Central memory CD4-positive, alpha-beta T cell (primary cell): ENCODE data around the gene GALNT18.

Experiments used
- DNase-seq: peaks from one replicate; pipeline ENCODE4 v3.0.0; 2022

Gene GALNT18

DNA sequence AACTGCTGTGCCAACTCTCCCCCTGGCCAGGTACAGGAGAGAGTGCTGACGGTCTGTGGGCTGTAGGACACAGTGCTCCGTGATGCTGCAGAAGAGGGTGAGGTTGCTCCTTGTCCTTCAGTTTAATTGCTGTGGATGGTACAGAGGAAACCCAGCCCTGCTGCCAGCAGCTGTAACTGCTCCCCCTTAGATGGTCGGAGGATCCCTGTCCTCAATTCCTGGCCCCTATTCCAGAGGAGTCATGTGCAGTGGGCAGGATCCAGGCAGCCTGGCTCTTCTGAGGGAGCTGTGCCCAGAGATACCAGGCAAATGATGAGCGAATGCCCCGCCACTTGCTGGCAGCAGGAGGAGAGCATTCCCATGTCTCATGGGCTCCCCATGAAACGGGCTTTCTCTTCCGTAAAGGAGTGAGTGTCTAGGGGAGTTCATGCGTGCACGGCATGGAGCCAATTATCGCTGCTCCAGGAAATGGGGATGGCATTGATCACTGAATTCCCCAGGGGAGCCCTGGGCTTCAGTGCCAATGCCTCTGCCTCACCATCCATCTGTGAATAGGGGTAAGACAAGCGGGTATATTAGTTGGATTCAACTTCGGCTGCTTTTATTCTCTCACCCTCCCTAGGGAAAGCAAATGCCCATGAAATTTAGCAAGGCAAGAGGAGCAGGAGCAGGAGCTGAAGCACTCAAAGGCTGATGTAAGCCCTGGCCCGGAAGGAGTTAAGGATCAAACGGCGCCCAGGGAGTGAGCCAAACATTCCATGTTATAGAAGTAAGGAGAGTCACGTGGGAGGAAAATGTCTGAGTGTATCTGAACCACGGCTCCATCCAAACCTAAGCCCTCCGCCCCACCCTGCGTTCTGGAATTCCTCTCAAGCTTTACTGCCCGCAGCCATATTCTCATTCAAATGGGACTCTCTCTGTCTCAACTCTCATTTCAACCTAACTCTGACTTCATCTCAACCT lies 217.8 kb downstream of the GALNT18 start:
- no peak for DNase-seq

DNA sequence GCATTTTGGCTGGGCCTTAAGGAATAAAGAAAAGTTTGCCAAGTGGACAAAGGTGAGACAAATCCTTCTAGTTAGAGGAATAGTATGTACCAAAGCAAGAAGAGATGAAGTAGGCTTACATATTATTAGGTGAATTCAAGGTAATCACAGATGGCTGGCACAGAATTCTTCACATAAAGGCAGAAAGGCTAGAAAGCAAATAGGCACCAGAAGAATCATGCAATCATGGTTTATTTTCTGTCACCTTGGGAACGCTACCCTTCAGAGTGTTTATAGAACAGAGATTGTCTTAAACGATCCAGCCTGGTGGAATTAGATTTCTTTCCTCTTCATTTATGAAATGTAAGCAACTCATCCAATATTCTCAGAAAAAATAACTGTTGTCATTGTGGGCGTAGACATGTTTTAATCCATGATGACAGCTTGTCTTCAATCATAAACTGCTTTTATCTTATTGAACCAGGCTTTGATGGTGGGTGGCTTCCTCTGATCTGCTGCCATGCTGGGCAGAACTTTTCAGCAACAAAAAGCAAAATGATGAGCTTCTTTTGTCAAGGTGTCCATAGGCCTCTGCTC lies 219.8 kb downstream of the GALNT18 start:
- DNase-seq: no peak

DNA sequence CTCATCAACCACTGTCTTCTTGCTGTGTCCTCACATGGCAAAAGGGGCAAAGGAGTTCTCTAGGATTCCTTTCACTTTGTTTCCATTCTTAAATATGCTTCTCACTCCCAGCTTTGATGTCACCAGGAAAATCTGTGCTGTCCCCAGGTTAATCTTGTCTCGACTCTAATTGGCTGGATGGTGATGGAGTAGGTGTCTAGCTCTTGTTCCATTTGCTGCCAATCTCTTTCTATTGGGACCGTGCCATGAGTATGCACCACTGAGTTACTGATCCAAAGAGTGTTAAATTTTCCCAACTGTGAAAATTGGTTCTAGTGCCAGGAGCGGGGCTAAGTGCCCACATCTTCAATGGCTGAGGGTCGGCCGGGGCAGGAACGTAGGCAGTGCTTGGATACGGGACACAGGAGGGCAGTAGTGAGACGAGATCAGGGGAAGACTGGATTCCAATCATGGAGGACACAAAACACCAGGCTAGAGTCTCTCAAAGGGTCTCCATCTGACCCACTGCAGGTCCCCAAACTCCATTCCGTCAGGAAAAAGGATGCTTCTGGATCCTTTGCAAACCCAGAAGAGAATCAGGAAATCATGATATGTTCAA lies 221.1 kb downstream of the GALNT18 start:
- no peak for DNase-seq

DNA sequence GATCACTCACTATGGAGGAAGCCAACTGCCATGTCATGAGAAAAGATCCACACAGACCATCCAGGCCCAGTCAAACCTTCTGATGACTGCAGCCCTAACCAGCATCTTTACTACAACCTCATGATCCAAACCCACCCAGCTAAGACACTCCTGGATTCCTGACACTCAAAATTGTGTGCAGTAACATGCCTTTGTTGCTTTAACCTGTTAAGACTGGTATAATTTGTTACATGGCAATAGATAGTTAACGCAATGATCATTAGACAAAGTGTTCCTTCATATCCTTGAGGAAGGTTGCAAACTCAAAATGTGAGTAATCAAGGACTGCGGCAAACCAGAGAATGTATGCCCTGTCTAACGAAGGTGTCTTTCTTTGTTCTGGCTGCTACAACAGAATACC lies 221.7 kb downstream of the GALNT18 start:
- no peak for DNase-seq

DNA sequence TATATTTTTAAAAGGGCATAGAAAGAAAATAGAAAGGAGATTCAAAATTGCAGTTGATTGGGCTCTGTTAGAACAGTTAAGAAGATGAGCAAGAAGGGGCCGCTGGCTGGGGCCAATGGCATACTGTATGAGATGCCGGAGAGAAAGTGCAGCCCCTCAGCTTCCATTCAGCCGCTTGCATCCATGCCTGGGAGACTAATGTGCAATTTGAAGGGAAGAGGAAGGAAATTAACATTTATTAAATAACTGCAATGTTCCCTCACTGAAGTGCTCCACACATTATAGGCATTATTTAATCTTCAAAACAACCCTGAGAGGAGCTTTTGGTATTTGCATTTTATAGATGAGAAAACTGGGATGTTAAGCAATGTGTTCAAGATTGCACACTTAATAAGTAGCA lies 224.0 kb downstream of the GALNT18 start:
- no peak for DNase-seq

DNA sequence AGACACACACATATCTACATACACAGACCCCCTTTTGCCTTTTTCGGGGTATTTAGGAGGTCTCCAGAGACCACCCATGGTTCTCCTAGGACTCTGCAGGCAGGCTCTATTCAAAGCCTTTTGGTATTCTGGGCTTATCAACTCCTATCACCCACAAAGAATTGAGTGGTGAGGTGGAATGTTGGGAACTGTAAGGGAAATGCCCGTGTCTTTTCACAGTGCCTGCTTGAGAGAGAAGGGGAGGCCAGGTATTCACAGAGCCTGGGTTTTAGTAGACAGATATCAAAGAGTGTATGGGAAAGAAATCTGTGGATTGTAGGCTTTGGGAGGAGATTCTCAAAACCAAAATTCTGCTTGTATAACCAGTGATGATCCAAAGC lies 224.8 kb downstream of the GALNT18 start:
- no peak for DNase-seq

DNA sequence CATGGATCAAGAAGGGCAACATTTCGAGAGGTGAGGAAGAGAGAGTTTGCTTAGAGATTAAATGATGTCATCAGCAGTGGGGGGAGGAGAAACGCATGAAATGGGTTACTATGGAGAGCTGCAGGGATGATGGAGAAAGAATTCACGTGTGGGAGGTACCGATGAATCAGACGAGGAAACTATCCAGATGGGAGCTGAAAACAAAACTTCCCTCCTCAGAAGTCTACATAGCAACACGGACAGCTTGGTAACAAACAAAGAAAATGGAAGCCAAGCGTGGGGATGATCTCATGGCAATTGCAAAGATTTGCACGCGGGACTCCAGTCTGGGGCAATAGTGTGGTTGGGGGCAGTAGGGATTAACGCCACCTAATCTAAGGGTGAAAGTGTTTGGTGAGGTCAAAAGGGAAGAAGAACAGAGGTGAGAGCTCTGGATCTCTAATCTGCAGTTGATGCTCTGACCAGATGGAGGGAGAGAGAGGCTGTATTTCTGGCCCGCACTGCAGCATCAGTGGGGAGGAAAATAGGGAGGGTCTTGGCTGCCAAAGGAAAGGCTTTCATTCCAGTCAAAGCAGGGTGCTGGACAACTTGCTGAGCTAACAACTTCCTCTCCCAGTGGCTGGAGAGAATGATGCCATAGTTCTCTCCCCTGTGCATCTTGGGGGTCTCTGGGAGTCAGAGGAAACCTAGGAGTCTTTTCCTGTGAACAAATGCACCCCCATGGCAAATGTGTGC lies 225.3 kb downstream of the GALNT18 start:
- DNase-seq: no peak

DNA sequence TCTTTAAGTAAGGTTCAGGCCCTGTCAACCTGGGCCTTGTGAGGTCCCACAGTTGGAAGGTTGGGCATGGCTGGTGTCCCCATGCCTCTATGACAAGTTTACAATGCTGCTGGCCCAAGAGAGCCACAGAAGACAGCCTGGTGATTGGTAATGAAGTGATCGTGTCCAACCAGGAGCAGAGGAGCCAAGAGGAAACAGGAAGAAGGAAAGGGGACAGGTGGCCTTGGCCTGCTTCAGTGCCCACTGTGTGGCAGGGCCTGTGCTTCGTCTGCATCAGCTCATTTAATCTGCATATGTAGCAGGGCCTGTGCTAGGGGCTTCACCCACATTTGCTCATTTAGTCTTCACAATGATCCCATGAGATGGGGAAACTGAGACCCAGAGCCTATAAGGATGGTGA lies 226.7 kb downstream of the GALNT18 start:
- DNase-seq: no peak

DNA sequence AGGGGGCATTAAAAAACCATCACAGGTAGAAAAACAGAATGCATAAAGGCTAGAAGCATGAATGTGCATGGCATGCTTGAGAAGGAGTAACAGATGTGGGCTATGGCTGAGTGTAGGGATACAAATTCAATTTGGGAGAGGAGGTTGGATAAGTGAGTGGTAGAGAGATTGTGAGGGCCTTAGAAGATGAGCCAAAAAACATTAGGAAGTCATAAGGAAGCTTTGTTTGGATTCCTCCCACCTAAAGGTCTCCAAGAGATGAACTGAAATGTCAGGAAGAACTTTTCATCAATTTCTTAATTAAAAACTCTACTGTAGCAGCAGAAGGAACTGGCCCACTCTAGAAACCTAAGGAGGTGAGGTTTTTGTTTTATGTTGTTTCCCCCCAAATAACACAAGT lies 227.6 kb downstream of the GALNT18 start:
- no peak for DNase-seq

DNA sequence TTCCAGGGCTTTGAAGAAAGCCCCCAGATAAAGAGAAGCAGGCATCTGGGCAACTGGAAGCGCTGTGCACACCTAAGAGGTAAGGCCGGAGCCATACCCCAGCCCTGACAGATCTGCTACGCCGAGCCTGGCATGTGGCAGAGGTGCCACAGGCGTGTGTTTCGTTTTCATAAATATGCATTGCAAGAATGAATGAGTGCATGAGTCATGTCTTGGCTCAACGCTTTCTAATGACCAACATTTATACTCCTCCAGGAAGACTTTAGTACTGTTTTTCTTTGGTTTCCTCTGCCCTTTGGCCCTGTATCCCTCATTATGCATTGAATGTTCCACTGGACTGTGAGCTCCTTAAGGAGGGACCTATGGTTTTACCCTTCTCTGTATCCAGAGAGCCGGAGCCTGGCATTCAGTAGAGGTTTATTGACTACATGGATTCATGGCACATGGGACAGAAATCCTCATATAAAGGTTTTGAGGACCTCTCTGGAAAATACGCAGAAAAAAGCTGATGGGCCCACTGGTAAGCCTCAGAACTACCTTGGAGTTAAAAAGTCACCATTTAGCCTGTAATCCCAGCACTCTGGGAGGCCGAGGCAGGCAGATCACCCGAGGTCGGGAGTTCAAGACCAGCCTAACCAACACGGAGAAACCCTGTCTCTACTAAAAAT lies 229.9 kb downstream of the GALNT18 start:
- DNase-seq: no peak

DNA sequence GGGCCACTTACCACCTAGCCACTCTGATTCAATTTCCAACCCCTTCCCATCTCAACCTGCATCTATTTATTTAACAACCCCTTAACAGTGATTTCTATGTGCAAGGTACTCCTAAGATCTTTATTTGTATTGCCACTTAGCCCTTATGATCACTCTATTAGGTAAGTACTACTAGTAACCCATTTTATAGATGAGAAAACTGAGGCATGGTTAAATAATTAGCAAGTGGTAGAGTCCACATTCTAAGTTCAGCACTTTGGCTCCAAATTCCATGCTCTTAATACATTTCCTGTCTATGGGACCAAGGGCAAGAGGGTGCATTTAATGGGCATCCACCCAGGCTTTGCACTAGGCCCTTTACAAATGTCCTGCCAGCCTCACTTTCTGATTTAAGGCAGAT lies 230.6 kb downstream of the GALNT18 start:
- no peak for DNase-seq

DNA sequence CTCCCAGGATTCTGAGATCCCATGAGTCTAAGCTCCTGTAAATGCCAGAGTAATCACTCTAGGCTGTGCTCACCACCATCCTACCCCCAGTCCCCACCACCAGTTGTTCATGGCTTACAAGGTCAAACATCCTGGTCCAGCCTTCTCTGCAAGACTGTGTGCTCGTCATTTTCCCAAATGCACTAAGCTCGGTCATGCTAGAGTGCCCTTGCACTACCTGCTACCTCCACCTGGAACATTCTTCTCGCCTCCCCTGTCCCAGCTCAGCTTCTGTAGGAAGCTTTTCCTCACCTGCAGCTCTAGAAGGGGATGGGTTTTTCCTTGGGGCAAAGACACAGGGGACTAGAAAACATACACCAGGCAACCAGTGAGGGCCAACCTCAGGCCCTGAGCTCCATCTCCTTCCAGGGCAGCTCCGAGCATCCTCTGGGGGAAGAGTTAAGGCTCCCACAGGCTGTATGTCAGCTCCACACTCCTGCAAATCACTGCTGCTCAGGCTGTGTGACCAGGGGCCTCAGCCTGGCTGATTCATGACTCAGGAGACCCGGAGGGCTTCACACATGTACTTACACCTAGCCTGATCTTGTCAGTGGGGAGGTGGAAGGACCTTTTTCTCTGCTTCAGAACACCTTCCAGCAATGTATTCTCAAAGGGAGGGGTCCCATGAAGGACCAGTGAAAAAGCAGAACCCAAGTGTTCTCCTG lies 231.6 kb downstream of the GALNT18 start:
- no peak for DNase-seq

DNA sequence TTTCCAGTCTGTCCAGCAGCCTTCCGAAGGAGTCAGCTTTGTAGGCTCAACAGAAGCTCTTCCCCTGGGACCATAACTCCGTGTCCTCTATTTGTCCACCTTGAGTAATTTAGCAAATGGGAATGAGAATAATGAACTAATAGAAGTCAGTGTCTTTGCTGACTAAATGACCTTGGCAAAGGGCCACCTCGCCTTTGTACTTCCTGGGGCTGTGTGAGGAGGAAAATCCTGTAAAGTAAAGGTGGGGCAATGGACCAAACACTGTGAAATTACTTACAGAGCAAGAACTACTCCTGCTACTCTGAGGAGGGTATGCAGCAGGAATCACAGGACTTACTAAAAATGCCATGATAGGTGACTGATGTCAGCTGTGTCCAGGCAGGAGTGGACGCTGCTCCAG lies 232.6 kb downstream of the GALNT18 start:
- DNase-seq: no peak

DNA sequence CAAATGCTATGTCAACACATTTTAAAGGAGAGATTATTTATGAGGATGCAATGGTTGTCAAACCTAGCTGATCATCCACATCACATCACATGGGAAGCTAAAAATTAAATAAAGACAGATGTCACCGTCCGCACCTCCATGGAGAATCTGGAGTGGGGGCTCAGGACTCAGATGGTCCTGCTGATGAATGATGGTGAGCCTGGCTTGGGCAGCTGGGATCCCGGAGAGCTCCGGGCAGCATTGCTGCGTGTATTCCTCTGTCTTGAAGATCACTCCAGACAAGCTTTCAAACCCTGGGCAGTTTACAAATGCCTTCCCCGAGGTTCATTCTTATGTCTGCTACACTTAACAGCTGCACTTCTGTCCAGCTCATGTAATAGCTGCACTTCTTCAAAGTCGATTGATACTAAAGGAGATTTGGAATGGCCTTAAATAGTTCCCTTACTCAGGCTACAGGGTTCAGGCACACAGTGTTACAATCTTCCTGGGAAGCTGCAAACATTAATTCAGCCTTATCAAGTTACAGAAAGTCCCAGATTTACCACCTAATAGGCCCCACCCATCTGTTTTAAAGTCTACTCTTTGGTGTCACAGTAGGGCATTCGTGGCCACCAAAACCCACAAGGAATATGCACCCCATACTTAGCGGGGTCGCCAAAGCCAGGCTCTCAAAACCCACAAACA lies 234.0 kb downstream of the GALNT18 start:
- DNase-seq: no peak

DNA sequence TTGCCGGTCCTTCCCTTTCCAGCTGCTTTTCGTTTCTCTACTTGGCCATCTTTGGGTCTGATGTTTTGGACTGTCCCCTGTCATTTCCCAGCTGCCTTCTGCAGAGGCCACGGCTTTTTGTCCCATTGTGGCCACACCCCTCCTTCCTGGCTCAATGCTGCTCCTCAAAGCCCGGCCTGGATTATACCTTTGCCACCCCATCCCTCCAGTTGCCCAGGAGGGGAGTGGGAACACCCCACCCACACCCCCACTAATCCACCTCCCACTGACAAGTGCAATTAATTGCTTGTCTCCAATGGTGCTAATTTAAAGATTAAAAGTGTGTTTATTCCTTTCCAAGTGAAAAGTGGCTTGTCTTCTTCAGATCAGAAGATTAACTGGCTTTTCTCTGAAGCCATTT lies 234.6 kb downstream of the GALNT18 start:
- DNase-seq: no peak

DNA sequence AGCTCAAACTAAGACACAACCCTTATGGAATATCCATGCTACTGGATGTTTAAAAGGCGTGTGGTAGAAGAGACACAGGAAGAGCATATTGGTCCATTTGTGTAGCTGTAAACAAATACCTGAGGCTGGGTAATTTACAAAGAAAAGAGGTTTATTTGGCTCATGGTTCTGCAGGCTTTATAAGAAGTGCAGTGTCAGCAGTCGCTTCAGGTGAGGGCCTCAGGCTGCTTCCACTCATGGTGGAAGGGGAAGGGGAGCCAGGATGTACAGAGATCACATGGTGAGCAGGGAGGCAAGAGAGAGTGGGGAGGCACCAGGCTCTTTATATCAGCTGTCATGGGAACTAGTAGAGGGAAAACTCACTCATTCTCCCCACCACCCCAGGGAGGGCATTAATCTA lies 237.0 kb downstream of the GALNT18 start:
- no peak for DNase-seq

DNA sequence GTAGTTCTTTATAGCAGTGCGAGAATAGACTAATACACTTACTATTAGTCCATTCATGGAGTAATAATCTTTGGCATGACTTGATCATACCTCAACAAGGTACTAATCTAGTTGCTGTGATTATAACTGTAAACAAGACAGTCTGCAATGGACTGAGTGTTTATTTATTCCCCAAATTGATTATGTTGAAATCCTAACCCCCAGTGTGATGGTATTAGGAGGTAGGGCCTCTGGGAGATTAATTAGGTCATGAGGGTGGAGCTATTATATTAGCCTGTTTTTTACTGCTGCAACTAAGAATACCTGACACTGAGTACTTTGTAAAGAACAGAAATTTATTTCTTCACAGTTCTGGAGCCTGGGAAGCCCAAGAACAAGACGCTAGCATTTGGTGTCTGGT lies 237.8 kb downstream of the GALNT18 start:
- DNase-seq: no peak

DNA sequence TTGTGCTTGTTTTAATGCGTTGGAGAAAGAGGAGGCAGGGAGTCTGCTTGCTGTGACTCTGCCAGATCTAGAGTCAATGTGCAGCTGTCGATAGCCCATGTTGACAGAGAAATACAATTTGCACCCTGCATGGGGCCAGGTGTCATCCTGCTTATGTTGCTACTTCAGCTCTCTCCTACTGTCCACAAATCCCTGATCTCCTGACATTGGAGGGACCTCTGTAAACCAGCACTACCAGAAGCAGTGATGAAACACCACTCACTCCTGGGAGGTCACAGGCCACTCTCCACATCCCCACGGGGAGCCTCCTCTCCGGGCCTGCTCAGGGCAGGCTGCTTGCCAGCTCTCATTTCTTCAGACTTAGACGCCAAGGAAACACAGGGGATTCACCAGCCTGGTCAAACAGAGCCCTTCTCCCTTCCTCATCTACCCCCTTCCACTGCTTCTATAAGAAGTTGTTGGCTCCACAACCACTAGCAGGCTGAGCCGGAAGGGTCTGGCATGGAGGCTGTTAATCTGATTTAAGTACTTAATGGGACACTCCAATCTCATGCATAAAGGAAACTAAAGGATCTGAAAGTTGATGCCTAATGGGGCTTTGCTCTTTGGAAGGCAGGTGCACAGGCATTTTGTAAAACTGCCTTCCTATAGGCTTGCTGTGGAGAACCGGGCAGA lies 238.8 kb downstream of the GALNT18 start:
- DNase-seq: no peak

DNA sequence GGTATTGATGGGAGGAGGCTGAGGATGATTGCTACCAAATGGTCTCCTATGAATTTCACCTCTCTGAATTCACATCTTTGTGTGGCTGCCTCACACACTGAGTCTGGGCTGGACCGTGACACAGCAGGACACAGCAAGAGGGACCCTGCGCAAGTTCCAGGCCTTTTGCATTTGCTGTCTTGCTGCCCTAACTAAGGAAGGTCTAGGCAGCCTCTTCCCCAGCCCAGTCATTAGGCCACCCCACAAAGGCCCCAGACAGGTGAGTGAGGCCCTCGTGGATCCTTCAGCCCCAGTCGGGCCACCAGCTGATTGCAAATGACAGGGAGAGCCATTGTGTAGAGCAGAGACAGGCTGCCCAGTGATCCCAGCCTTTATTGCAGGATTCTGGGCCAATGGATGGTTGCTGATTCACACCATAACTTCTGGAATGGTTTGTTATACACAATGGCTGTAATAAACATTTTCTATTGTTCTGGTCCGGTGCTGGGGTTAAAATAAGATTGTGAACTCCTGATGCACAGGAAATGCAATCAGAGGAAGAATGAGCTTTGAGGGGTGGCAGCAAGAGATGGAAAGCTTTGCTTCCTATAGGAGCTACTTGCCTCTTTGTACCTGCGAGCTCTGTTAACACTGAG lies 240.2 kb downstream of the GALNT18 start:
- no peak for DNase-seq

DNA sequence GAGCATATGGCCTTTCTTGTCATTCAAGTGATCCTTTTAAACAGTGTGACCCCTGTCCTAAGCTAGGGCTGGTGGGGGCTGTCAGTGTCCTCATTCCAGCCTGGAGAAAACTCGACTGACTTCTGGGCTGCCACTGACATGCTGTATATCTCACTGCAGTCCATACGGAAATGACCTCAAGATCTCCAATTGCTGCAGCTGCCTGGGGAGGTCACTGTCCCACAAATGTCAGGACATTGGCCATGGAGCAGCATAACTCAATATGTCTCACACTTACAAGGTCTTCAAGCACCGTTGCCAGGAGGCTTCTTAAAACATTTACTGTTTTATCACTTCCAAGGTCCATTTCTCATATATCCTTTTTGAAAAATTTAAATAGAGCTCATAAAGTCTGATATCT lies 240.9 kb downstream of the GALNT18 start:
- no peak for DNase-seq
